Keratinocyte (primary cell): Measurements from ENCODE around the gene CBX8. TPM values are rescaled to one million over a fixed set of nuclear protein-coding genes. Genes with fewer than 3 reads are reported as not detected.

Source experiments
- DNase-seq: peaks from one replicate; pipeline ENCODE4 v3.0.0-alpha.2; 2011; ENCODE audit warnings: low read depth, missing footprints, low spot score
- FAIRE-seq: peaks from 2 replicates; lab custom pipeline; 2011; peaks lifted over from hg19 to GRCh38; lab: Jason Lieb, UNC
- H2AFZ ChIP-seq: 2 replicates; pipeline ENCODE4 v1.6.0; 2012; ENCODE audit warnings: low read length, control low read depth, inconsistent platforms; ENCODE audit not compliant: control insufficient read depth
- H3K27ac ChIP-seq: 2 replicates; pipeline ENCODE4 v1.5.1; 2011; ENCODE audit warnings: low read length; ENCODE audit not compliant: control insufficient read depth, insufficient read depth
- H3K27me3 ChIP-seq: 3 replicates; pipeline ENCODE4 v1.6.0; 2011; ENCODE audit warnings: low read length; ENCODE audit not compliant: control insufficient read depth, insufficient read depth; ENCODE audit errors: extremely low read depth
- H3K36me3 ChIP-seq, 2 experiments: 2 replicates in 1 of 2; 3 replicates in 1 of 2; pipeline ENCODE4 v1.5.1; 2011; ENCODE audit warnings: low read length in 2 of 2, mild to moderate bottlenecking in 1 of 2; ENCODE audit not compliant: control insufficient read depth in 2 of 2, insufficient read depth in 2 of 2; ENCODE audit errors: extremely low read depth in 1 of 2
- H3K4me1 ChIP-seq: 3 replicates; pipeline ENCODE4 v1.5.1; 2011; ENCODE audit warnings: low read length; ENCODE audit not compliant: control insufficient read depth, insufficient read depth; ENCODE audit errors: extremely low read depth
- H3K4me2 ChIP-seq: 3 replicates; pipeline ENCODE4 v1.6.0; 2011; ENCODE audit warnings: low read depth, low read length; ENCODE audit not compliant: control insufficient read depth, insufficient read depth; ENCODE audit errors: extremely low read depth
- H3K4me3 ChIP-seq, 3 experiments: fragments of 200-600 bp in 1 of 3; sonication (generic) in 1 of 3; 2 replicates in 2 of 3; 3 replicates in 1 of 3; pipeline ENCODE4 v1.5.1; 2011 to 2016; ENCODE audit warnings: low read length in 3 of 3, mild to moderate bottlenecking in 3 of 3, control low read depth in 2 of 3, inconsistent platforms in 1 of 3, low read depth in 1 of 3, mixed read lengths in 1 of 3, mixed run types in 1 of 3, moderate library complexity in 1 of 3; ENCODE audit not compliant: control insufficient read depth in 2 of 3, insufficient read depth in 2 of 3; ENCODE audit errors: extremely low read depth in 1 of 3
- H3K79me2 ChIP-seq: 2 replicates; pipeline ENCODE4 v1.6.0; 2012; ENCODE audit warnings: low read length; ENCODE audit not compliant: control insufficient read depth, insufficient read depth
- H3K9ac ChIP-seq: 3 replicates; pipeline ENCODE4 v1.6.0; 2011; ENCODE audit warnings: low read length; ENCODE audit not compliant: control insufficient read depth, insufficient read depth; ENCODE audit errors: extremely low read depth
- H3K9me1 ChIP-seq: 3 replicates; pipeline ENCODE4 v1.6.0; 2011; ENCODE audit warnings: low read length; ENCODE audit not compliant: control insufficient read depth, insufficient read depth; ENCODE audit errors: extremely low read depth
- H3K9me3 ChIP-seq: 2 replicates; pipeline ENCODE4 v1.5.1; 2012; ENCODE audit warnings: low read depth, low read length; ENCODE audit not compliant: control insufficient read depth
- H4K20me1 ChIP-seq: 3 replicates; pipeline ENCODE4 v1.6.0; 2011; ENCODE audit warnings: low read length; ENCODE audit not compliant: control insufficient read depth, insufficient read depth; ENCODE audit errors: extremely low read depth
- CTCF ChIP-seq, 3 experiments: IDR thresholded peaks in 1 of 3; conservative IDR thresholded peaks in 1 of 3; optimal IDR thresholded peaks in 1 of 3; 2 replicates in 2 of 3; 3 replicates in 1 of 3; pipeline versions ENCODE3 to v1.5.1; 2011; ENCODE audit warnings: low read length in 3 of 3, mild to moderate bottlenecking in 3 of 3, moderate library complexity in 2 of 3, control low read depth in 1 of 3, inconsistent platforms in 1 of 3; ENCODE audit not compliant: insufficient read depth in 2 of 3; ENCODE audit errors: extremely low read depth in 1 of 3
- EZH2 ChIP-seq: IDR thresholded peaks from one replicate; pipeline ENCODE4 v1.6.1; 2012; ENCODE audit warnings: inconsistent platforms, mild to moderate bottlenecking, low read length, moderate library complexity
- dilution Hi-C: fragments of 300-500 bp; cut with MboI; formaldehyde crosslinking; loops from one replicate; pipeline ENCODE4 v1.7.0; 2020; ENCODE audit warnings: low sequenced_read_pairs; ENCODE audit not compliant: extremely low pct_ligation_motif_present
- polyA plus RNA-seq, 5 experiments: library from polyadenylated mRNA; depleted of rRNA in 3 of 5; stranded (reverse) in 3 of 5; stranded (forward) in 1 of 5; unstranded in 1 of 5; fragments of >200 nt; gene quantifications; 1 replicate in 1 of 5; 2 replicates in 3 of 5; 3 replicates in 1 of 5; pipeline versions ENCODE4 v1.2.1 to v1.2.3, GENCODE V29; 2011 to 2012; ENCODE audit warnings: missing spikeins in 2 of 5, low read depth in 1 of 5, low replicate concordance in 1 of 5

Gene CBX8
- polyA plus RNA-seq, 1 donor (not counting 4 experiments of a cell fraction or from before 2014, with no cell fraction given), result 0.49 TPM

GRCh38 chr17:79803997-79804855, 7.3 kb upstream of the CBX8 start:
- peak overlapping the region; percentile 41 for H3K4me2 ChIP-seq
- no peaks in the 10 kb centered on the region for H3K9me1 ChIP-seq
- H3K27ac ChIP-seq, result no peak overlapping the region
- H3K9ac ChIP-seq, result no peak overlapping the region
- no peak for DNase-seq
- H3K9me3 ChIP-seq, result no peaks in the 10 kb centered on the region
- peak overlapping the region; percentile 30 for H2AFZ ChIP-seq
- TF ChIP-seq CTCF (optimal IDR thresholded peaks at IDR 0.05 in 1 of 3, IDR thresholded peaks at IDR 0.05 in 1 of 3, conservative IDR thresholded peaks at IDR 0.05 in 1 of 3; ENCODE audit: extremely low read depth in 1 of 3, insufficient read depth in 2 of 3, low read length in 3 of 3) (no peak), EZH2 (peak; percentile 89)
- no peaks in the 10 kb centered on the region for H3K36me3 ChIP-seq
- H3K4me3 ChIP-seq, result peak overlapping the region in 1 of 3 experiments; percentile 23
- peaks cover 3% of the 10 kb centered on the region for H4K20me1 ChIP-seq
- H3K4me1 ChIP-seq, result peaks cover 25% of the 10 kb centered on the region
- FAIRE-seq, result no peak
- peaks cover 100% of the 10 kb centered on the region for H3K27me3 ChIP-seq
- H3K79me2 ChIP-seq, result no peaks in the 10 kb centered on the region
- dilution Hi-C loops, result no loop called here

GRCh38 chr17:79803421-79803996, 6.6 kb upstream of the CBX8 start:
- FAIRE-seq, result no peak
- TF ChIP-seq EZH2, result peak; percentile 67
- TF ChIP-seq CTCF (optimal IDR thresholded peaks at IDR 0.05 in 1 of 3, IDR thresholded peaks at IDR 0.05 in 1 of 3, conservative IDR thresholded peaks at IDR 0.05 in 1 of 3; ENCODE audit: extremely low read depth in 1 of 3, insufficient read depth in 2 of 3, low read length in 3 of 3), result no peak

More at GRCh38 chr17:79803421-79803996, 6.6 kb upstream of the CBX8 start:
- Histone ChIP-seq H3K4me2 (no peak overlapping the region), H3K27ac (no peak overlapping the region), H3K9me3 (no peaks in the 10 kb centered on the region), H3K36me3 (no peaks in the 10 kb centered on the region), H3K4me1 (peaks cover 26% of the 10 kb centered on the region), H3K4me3 (no peak overlapping the region), H4K20me1 (peaks cover 3% of the 10 kb centered on the region), H3K9me1 (no peaks in the 10 kb centered on the region), H3K27me3 (peaks cover 100% of the 10 kb centered on the region), H3K79me2 (no peaks in the 10 kb centered on the region), H2AFZ (no peak overlapping the region), H3K9ac (no peak overlapping the region)
- no peak for DNase-seq
- dilution Hi-C loops, result no loop called here
